Central memory CD8-positive, alpha-beta T cell (primary cell): Measurements from ENCODE around the gene NOC2L.

Experiments
- ATAC-seq: fragments of 150-1000 bp; cut with Tn5 transposase; replicated peaks from 2 replicates; pipeline ENCODE4 v1.10.0; 2022; ENCODE audit warnings: mild to moderate bottlenecking, moderate FRiP score, moderate number of reproducible peaks; ENCODE audit not compliant: poor library complexity, severe bottlenecking; ENCODE audit errors: extremely low read depth
- DNase-seq, 2 donors: peaks; one replicate each; pipeline ENCODE4 v3.0.0; 2021; ENCODE audit warnings: low spot score in 2 of 2
- H3K27ac Mint-ChIP-seq: one replicate; pipeline ENCODE4 v1.8.0; 2022; ENCODE audit warnings: low read depth, mild to moderate bottlenecking, moderate library complexity, mixed read lengths
- H3K27me3 Mint-ChIP-seq: one replicate; pipeline ENCODE4 v1.8.0; 2022; ENCODE audit warnings: mixed read lengths
- H3K36me3 Mint-ChIP-seq: one replicate; pipeline ENCODE4 v1.8.0; 2022; ENCODE audit warnings: mild to moderate bottlenecking, moderate library complexity, mixed read lengths; ENCODE audit not compliant: insufficient read depth
- H3K4me1 Mint-ChIP-seq: one replicate; pipeline ENCODE4 v1.8.0; 2022; ENCODE audit warnings: mixed read lengths
- H3K4me3 Mint-ChIP-seq: one replicate; pipeline ENCODE4 v1.8.0; 2022; ENCODE audit warnings: mild to moderate bottlenecking, moderate library complexity, mixed read lengths
- H3K9me3 Mint-ChIP-seq: one replicate; pipeline ENCODE4 v1.8.0; 2022; ENCODE audit warnings: mixed read lengths

NOC2L gene

DNA sequence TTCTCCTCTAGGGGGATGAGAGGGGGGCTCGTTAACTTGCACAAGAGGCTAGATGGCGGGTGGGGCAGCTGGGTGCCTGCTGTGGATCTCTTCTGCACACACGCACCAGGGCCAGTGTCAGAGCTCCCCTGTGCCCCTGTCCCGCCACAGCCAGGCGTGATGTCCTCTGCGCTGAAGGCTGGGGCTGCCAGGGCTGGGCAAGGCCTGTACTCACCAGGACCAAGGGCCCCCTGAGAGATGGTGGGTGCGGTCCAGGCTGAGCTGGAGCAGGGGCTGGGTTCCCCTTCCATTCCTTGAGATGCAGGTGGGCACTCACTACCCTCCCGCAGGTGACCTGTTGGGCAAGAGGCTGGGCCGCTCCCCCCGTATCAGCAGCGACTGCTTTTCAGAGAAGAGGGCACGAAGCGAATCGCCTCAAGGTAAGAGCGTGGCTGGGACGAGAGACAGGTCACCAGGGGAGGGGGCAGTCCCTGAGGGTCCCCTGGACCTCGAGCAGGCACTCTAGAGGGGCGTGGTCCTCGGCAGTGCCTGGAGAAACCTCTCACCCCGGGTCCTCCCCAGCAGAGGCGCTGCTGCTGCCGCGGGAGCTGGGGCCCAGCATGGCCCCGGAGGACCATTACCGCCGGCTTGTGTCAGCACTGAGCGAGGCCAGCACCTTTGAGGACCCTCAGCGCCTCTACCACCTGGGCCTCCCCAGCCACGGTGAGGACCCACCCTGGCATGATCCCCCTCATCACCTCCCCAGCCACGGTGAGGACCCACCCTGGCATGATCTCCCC is 20.2 kb downstream of the NOC2L start:
- Mint-ChIP-seq H3K27me3 (peaks cover 43% of the 10 kb centered on the region), H3K4me1 (peaks cover 14% of the 10 kb centered on the region), H3K4me3 (peak overlapping the region; percentile 16), H3K27ac (no peak overlapping the region), H3K9me3 (no peaks in the 10 kb centered on the region), H3K36me3 (peaks cover 3% of the 10 kb centered on the region)
- DNase-seq (no peak), ATAC-seq (no peak)

DNA sequence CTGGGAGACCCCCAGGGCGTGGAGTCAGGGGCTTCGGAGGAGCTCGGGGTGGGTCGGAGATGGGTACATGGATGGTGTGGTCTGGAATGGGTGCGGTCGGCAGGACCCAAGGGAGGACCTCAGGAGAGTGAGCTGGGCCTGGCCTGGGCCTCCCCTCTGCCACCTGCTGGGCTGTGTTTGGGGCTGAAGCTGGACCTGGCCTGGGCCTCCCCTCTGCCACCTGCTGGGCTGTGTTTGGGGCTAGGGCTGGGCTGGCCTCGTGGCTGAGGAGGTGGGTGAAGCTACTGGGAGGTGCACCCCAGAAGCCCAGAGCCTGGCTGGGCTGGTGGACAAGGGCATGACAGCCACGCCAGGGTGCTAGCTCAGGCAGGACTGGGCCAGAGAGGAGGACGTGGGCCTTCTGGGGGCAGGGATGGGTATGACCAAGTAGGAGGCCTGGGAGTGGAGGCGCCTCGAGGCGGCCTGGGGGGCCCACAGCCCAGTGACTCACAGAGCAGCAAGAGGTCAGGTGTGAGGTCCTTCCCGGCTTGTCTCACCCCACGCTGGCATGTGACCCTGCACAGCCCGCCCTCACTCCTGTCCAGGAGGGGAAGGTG is 20.9 kb downstream of the NOC2L start:
- peaks cover 3% of the 10 kb centered on the region for H3K36me3 Mint-ChIP-seq
- peak overlapping the region; percentile 16 for H3K4me3 Mint-ChIP-seq
- ATAC-seq = no peak

DNA sequence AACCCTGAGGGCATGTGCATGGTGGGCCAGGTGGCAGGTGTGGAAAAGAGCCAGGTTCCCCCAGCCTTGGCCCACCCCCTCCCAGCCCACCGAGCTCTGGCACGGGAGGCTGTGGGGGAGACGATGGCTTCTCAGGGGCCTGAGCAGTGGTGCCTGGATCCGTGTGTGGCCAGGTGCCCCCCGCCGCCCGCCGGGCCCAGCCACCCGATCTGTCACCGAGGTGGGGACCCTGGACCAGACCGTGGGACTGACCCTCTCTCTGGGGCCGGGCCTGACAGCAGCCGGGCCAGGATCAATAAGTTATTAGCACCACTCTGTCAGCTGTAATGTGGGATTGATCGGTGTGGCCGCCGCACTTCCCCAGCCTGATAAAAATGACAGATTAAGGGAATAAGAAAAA is 21.5 kb downstream of the NOC2L start:
- H3K27me3 Mint-ChIP-seq = peaks cover 43% of the 10 kb centered on the region
- H3K4me3 Mint-ChIP-seq = no peak overlapping the region
- no peak for ATAC-seq
- peaks cover 3% of the 10 kb centered on the region for H3K36me3 Mint-ChIP-seq
- H3K9me3 Mint-ChIP-seq = no peaks in the 10 kb centered on the region
- no peak for DNase-seq
- peaks cover 14% of the 10 kb centered on the region for H3K4me1 Mint-ChIP-seq
- H3K27ac Mint-ChIP-seq = no peak overlapping the region

More for the DNA sequence above, 20.9 kb downstream of the NOC2L start:
- DNase-seq = no peak
- Mint-ChIP-seq H3K9me3 (no peaks in the 10 kb centered on the region), H3K4me1 (peaks cover 14% of the 10 kb centered on the region), H3K27me3 (peaks cover 43% of the 10 kb centered on the region), H3K27ac (no peak overlapping the region)

DNA sequence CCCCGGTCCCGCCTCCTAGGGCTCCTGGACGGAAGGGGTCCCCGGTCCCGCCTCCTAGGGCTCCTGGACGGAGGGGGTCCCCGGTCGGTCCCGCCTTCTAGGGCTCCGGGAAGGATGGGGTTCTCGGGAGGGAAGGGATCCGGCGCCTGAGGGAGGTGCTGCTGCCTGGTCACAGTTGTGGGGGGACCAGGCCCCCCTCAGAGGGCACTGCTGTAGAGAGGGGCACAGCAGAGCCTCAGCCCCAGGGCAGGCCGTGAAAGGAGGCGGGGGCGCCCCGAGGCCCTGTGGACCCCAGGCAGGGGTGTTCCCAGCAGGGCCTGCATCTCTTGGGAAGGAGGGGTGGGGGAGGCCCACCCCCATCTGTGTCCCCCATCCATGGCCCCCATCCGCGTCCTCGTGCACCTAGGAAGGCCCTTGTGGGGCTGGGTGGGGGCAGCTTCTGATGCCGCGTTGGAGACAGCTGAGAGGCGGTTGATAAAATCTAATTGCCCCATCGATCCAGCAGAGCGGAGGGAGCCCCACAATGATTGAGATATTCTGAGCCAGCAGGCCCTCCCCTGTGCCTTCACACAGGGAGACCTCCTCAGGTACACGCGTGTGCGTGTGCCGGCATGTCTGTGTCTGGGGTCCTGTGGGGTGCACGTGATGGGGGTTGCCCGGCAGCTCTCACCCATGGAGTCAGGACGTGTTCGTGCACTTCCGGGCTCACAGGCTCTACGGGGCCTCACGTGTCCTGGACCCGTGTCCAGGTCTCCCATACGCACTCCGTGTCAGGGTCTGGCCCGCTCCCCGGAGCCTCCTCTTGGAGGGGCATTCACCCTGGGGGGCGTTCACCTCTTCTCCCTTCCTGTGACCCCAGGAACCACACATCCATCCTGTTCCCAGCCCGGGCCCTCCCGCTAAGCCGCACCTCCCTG is 22.4 kb downstream of the NOC2L start:
- DNase-seq = no peak
- ATAC-seq = no peak
- no peaks in the 10 kb centered on the region for H3K9me3 Mint-ChIP-seq
- no peak overlapping the region for H3K27ac Mint-ChIP-seq
- peaks cover 45% of the 10 kb centered on the region for H3K27me3 Mint-ChIP-seq
- H3K4me3 Mint-ChIP-seq = no peak overlapping the region
- H3K36me3 Mint-ChIP-seq = peaks cover 3% of the 10 kb centered on the region
- H3K4me1 Mint-ChIP-seq = peaks cover 16% of the 10 kb centered on the region

DNA sequence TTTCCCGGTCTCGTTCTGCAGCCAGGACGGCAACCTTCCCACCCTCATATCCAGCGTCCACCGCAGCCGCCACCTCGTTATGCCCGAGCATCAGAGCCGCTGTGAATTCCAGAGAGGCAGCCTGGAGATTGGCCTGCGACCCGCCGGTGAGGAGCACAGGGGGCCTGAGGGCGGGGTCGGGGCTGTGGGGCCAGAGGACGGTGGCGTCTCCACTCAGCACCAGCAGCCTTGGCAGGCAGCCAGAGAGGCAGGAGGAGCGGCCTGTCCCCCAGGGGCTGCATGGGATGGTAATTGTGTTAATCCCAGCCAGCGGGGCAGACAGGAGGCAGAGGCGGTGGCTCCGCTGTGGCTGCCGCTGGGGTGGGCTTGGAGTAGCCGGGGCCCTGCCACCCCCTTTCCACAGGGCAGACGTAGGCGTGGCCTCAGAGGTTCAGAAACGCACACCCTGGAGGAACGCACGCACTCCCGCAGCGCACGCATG is 23.3 kb downstream of the NOC2L start:
- H3K9me3 Mint-ChIP-seq = no peaks in the 10 kb centered on the region
- H3K27me3 Mint-ChIP-seq = peaks cover 45% of the 10 kb centered on the region
- H3K36me3 Mint-ChIP-seq = peaks cover 1% of the 10 kb centered on the region
- H3K4me1 Mint-ChIP-seq = peaks cover 15% of the 10 kb centered on the region
- no peak overlapping the region for H3K4me3 Mint-ChIP-seq
- H3K27ac Mint-ChIP-seq = no peak overlapping the region
- no peak for ATAC-seq
- no peak for DNase-seq

DNA sequence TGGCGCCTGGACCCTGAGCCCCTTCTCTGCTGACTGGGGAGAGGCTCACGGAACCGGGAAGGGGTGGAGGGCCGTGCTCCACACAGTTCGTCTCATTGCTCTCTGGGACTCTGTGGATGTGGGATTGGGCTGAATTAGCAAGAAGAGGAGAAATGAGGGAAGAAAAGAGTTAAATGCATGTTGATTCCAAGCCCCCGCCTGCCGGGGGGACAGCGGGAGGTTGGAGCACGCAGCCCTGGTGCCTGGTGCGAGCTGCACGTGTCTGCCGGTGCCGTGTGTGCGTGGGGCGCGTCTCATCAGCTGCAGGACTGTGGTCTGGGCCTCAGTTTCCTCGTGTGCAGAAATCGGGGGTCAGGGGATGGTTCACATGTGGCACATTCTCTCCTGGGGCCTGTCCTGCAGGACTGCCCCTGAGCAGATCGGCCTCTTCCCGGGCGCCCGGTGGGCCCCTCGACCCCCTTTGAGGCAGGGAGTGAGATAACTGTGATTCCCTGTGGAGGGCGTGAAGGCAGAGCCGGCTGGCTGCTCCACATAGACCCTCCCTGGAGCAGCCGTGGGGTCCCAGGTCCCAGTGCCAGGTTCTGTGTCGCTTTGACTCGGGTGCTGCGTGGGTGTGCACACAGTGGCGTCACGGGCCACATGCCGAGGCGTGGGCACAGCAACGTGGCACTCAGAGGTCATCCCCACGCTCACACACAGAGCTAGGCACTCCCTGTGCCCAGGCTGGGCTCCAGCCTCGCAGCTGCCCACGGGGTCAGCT is 23.9 kb downstream of the NOC2L start:
- H3K27ac Mint-ChIP-seq = no peak overlapping the region
- peaks cover 42% of the 10 kb centered on the region for H3K27me3 Mint-ChIP-seq
- peaks cover 13% of the 10 kb centered on the region for H3K4me1 Mint-ChIP-seq
- peaks cover 1% of the 10 kb centered on the region for H3K36me3 Mint-ChIP-seq
- no peak overlapping the region for H3K4me3 Mint-ChIP-seq
- ATAC-seq (no peak), DNase-seq (no peak)
- no peaks in the 10 kb centered on the region for H3K9me3 Mint-ChIP-seq

DNA sequence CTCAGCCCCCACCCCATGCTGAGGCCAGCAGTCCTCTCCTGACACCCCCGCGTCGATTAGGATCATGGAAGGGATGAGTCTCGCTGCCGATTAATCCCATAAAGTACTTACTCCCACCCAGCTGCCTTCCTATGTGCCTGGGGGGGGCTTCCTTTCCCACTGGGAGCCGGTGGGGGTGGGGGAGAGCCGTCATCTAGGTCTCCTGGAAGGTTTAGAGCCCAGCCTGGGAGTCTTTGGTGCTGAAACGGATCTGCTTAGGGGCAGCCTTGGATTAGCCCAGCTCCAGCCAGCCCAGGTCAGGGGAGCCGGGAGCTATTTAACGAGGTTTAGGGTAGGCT is 25.5 kb downstream of the NOC2L start:
- H3K36me3 Mint-ChIP-seq = peaks cover 1% of the 10 kb centered on the region
- ATAC-seq (no peak), DNase-seq (no peak)
- H3K27me3 Mint-ChIP-seq = peaks cover 43% of the 10 kb centered on the region
- H3K9me3 Mint-ChIP-seq = no peaks in the 10 kb centered on the region
- H3K27ac Mint-ChIP-seq = no peak overlapping the region
- H3K4me3 Mint-ChIP-seq = no peak overlapping the region
- H3K4me1 Mint-ChIP-seq = peaks cover 13% of the 10 kb centered on the region

DNA sequence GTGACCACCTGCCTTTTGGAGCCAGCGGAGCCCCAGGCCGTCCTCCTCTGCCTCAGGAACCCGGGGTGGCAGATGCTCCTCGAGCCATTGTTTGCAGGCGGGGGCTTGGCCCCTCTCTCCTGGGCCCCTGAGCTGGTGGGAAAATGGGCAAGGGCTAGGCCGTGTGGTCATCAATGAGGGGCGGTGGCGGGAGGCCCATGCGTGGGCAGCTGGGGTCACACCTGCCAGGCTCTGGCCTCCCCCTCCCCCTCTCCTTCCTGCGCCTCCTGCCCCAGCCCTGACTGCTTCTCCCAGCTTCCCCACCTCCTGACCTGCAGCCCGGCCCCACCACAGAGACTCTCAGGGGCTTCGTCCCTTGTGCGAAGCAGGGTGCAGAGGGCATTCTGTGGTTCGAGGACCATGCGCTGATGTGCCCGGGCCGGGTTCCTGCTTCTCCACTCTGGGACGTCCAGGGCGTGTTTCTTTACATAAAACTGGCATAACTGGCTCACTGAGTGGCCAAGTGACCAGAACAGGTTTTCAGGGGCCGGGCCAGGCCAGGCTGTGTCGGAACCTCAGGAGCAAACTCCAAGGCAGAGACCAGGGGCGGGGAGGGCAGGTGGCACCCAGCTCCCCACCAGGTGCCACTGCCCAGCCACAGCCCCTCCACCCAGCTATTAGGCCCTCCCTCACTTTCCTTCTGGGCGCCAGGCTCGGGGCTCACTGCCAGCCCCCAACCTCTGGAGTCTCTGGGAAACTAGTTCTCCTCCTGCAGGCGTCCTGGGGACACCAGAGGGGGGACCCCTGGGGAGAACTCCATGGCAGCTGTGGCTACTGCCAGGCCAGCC is 26.1 kb downstream of the NOC2L start:
- Mint-ChIP-seq H3K4me3 (no peak overlapping the region), H3K36me3 (peaks cover 1% of the 10 kb centered on the region), H3K27me3 (peaks cover 38% of the 10 kb centered on the region), H3K27ac (no peak overlapping the region), H3K9me3 (no peaks in the 10 kb centered on the region), H3K4me1 (peaks cover 11% of the 10 kb centered on the region)
- no peak for ATAC-seq
- DNase-seq = no peak

DNA sequence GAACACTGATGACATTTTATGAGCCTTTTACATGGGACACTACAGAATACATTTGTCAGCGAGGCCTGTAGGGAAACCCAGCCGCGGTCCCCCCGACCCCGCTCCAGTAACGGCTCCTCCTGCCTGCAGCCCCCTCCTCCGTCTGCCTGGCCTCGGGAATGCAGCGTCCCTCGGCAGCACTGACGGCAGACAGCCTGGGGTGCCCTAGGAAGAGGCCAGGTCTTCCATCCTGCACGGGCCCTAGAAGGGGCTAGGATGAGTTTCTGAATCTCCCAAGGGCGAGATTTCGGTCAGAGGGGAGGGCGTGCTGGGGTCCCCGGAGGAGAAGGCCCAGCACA is 26.9 kb downstream of the NOC2L start:
- no peak for DNase-seq
- no peaks in the 10 kb centered on the region for H3K9me3 Mint-ChIP-seq
- no peak overlapping the region for H3K4me3 Mint-ChIP-seq
- no peak overlapping the region for H3K27ac Mint-ChIP-seq
- no peak for ATAC-seq
- H3K36me3 Mint-ChIP-seq = peaks cover 2% of the 10 kb centered on the region
- H3K4me1 Mint-ChIP-seq = peaks cover 7% of the 10 kb centered on the region
- peaks cover 41% of the 10 kb centered on the region for H3K27me3 Mint-ChIP-seq

DNA sequence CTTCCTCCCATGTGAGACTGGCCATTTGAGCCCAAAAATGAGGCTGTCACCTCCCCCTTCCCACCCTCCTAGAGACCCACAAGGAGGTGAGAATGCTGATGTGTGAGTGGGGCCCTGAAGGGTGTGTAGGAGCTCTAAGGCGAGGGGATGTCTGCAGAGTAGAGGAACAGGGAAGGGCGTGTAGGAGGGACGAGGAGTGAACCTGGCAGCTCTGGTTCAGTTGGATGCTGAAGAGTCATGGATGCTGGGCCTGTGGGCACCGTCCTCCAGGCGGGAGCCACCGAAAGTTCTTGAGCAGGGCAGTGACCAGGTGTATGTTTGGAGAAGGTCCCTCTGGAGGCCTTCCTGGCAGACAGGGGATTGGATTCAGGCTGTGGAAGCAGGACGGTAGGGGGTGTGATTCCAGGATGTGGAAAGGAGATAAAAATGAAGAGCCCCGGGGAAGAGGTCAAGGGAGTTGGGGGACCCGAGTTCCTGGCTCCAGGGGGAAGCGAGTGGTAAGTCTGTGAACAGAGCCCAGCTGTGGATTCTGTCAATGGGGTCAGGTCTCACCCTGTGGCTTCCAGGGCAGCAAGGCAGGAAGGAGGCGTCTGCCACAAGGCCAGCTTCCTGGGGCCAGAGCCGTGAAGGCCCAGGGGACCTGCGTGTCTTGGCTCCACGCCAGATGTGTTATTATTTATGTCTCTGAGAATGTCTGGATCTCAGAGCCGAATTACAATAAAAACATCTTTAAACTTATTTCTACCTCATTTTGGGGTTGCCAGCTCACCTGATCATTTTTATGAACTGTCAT is 27.5 kb downstream of the NOC2L start:
- ATAC-seq = no peak

DNA sequence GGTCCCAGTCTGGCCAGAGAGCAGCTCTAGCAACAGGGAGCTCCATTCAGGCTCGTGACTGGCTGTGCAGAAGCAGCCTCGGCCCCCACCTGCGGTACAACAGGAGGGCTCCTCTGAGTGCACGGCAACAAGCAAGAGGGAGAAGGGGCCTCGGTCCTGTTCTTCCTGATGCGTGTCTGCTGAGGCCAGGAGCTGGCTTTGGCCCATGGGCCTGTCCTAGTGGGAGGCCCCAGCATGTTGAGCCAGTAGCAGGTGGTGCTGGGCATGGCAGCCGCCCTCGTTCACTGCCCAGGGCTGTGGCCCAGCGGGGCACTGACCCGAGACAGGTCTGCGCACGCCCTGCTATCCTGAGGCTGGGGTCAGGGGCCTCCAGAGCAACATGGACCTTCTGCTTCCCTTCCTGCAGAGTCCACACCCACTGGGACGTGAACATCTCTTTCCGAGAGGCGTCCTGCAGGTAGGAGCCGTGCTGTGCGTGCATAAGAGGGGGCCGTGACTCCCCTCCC is 28.4 kb downstream of the NOC2L start:
- H3K4me3 Mint-ChIP-seq = no peak overlapping the region
- peaks cover 55% of the 10 kb centered on the region for H3K27me3 Mint-ChIP-seq
- DNase-seq (no peak), ATAC-seq (no peak)
- no peak overlapping the region for H3K27ac Mint-ChIP-seq
- H3K4me1 Mint-ChIP-seq = peaks cover 7% of the 10 kb centered on the region
- peaks cover 4% of the 10 kb centered on the region for H3K36me3 Mint-ChIP-seq
- H3K9me3 Mint-ChIP-seq = no peaks in the 10 kb centered on the region

More for the DNA sequence above, 27.5 kb downstream of the NOC2L start:
- Mint-ChIP-seq H3K9me3 (no peaks in the 10 kb centered on the region), H3K4me3 (no peak overlapping the region), H3K27ac (peak overlapping the region; percentile 9), H3K27me3 (peaks cover 47% of the 10 kb centered on the region), H3K36me3 (peaks cover 1% of the 10 kb centered on the region), H3K4me1 (peaks cover 7% of the 10 kb centered on the region)
- DNase-seq = no peak
